COLO668 (cell line): Measurements from ENCODE around the gene SLC22A14.
"Not testable (repeated sequence)": the region's sequence is repeated elsewhere in the genome, so short reads cannot be mapped to it uniquely, and the experiment has no call there.

ENCODE experiments used
- DNase-seq: peaks from one replicate; lab custom pipeline; 2025; ENCODE audit not compliant: unreplicated experiment; lab: John Stamatoyannopoulos, UW

Gene SLC22A14

DNA sequence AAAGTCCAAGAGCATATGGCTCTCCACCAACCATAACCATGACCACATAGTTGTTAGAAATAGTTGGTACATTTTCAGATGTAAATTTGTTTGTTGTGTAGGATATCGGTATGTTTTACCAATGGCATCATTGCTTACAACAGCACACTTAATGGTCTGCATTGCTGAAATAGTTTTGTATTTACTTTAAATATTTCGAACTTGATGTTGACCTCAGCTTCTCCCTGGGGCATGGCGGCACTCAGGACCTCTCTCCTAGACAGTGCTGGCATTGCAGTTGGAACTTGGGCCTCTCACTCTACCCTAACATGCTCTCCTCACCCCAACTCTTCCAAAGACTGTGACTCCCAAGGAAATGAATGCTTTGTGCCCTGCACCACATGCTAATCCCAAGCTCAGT, 11.5 kb upstream of the SLC22A14 start:
- no peak for DNase-seq

DNA sequence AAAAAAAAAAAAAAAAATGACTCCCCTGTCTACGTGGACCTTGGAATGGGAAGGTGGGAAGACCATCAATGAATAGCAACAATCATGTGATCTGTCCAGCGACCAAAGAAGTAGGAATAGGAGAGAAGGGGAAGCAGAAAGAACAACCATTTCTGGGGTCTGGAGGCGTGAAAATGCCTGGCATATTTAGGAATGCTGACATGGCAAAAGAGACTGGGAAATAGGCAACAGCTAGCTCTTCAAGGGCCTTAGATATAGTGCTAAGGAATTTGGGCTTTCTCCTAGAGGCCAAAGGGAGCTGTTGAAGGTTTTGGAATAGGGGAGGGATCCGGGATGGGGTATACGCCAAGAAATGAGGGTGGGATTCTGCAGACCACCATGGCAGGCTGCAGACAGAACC, 10.5 kb upstream of the SLC22A14 start:
- DNase-seq = no peak

DNA sequence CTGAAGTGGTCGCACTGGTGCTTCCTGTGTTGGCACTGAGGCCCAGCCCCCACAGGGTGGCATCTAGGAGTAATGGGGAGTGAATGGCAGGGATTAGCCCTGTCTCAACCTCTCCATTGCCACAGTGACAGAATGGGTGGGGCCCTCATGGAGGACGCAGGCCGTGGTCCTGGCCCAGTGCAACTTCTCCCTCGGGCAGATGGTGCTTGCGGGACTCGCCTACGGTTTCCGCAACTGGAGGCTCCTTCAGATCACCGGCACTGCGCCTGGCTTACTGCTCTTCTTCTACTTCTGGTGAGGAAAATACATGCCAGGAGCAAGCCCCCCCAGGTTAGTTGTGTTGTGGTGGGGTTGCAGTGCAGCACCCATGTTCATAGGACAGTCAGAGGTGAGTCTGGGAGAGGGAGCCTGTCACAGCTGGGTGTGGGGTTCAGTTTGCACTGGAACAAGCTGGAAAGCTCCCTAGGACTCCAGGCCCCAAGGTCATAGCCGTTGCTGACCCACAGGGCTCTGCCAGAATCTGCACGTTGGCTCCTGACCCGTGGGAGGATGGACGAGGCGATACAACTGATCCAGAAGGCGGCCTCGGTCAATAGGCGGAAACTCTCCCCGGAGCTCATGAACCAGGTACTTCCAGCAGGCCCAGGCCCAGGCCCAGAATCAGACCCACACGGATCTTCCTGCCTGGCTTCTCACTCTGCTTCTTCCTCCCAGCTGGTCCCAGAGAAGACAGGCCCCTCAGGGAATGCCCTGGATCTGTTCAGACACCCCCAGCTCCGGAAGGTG, 7.0 kb upstream of the SLC22A14 start:
- no peak for DNase-seq

DNA sequence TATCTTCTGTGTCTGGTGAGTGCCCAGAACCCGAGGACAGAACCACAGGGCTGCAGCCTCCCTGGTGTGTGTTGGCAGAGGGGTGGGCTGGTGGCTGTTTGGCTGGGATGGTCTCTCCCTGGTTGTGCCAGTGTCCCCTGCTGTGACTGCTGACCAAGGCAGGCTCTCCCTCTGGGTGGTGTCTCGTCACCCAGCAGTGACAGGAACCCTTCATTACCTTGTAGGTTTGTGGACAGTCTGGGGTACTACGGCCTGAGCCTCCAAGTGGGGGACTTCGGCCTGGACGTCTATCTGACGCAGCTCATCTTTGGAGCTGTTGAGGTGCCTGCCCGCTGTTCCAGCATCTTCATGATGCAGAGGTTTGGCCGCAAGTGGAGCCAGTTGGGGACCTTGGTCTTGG, 6.4 kb upstream of the SLC22A14 start:
- no peak for DNase-seq

DNA sequence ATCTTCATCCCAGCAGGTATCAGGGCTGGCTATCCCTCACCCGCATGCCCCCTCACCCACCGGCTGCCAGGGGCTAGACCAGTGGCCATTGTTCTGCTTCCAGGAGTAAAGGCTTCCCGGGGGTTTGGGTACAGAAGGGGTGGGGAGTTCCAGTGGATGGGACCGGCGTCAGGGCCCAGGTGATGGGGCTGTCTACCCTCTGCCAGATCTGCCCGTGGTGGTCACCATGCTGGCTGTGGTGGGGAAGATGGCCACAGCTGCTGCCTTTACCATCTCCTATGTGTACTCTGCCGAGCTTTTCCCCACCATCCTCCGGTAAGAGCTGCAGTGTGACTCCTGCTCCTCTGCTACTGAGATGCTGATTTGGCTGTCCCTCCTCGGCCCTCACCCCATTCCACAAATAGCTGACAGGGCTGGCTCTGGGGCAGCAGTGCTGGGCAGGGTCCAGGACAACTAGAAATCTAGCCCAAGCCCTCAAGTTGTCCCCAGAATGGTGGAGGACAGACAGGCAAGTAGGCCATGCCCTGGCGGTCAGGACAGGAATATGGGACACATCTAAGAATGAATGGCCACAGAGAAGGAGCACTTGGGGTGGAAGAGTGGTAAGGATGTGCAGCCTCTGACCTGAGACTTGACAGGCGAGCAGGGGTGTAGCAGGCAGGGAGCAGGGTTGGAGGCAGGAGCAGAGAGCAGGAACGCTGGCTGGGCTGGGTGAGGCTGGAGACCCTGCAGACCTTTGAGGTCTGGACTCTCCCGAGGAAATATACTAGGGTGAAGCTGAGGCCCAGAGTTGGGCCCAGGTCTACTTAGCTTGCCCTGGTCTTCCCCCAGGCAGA, 5.8 kb upstream of the SLC22A14 start:
- DNase-seq = no peak

DNA sequence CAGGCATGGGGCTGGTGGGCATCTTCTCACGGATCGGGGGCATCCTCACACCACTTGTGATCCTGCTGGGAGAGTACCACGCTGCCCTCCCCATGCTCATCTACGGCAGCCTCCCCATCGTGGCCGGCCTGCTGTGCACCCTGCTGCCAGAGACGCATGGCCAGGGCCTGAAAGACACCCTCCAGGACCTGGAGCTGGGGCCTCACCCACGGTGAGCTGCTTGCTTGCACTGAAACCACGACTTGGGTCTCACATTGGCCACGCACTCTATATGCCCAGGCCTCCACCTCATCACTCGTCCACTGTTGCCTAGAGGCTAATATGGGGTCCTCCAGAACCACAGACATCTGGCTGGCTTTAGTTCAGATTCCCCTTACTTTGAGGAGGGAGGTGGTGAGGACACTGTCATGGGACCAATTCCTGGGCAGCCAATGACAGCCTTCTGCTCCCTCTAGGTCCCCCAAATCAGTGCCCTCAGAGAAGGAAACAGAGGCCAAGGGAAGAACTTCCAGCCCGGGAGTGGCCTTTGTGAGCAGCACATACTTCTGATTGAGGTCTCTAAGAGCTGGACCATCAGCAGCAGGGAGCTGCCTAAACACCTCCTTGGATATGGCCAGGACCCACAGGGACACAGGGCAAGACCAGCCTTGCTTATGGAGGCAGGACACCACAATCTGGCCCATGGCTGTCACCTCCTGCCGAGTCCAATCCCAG, 5.0 kb upstream of the SLC22A14 start:
- DNase-seq = no peak

DNA sequence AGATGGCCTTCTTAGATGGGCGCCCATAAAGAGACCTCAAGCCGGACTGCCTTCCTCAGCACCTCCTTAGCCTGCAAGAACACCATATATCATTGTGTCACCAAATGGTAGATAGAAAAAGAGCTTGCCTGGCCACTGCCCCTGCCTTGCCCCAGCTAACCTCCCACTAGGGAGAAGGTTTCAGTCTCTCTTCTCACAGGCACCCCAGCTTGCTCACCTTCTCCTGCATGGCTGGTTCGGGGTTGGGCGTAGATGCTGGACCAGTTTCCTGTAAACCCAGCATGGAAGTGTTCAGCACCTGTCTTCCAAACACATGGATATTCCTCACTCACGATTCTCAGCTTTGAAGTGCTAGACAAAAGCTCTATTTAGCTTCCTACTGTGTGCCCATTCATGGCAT, 3.3 kb upstream of the SLC22A14 start:
- no peak for DNase-seq

DNA sequence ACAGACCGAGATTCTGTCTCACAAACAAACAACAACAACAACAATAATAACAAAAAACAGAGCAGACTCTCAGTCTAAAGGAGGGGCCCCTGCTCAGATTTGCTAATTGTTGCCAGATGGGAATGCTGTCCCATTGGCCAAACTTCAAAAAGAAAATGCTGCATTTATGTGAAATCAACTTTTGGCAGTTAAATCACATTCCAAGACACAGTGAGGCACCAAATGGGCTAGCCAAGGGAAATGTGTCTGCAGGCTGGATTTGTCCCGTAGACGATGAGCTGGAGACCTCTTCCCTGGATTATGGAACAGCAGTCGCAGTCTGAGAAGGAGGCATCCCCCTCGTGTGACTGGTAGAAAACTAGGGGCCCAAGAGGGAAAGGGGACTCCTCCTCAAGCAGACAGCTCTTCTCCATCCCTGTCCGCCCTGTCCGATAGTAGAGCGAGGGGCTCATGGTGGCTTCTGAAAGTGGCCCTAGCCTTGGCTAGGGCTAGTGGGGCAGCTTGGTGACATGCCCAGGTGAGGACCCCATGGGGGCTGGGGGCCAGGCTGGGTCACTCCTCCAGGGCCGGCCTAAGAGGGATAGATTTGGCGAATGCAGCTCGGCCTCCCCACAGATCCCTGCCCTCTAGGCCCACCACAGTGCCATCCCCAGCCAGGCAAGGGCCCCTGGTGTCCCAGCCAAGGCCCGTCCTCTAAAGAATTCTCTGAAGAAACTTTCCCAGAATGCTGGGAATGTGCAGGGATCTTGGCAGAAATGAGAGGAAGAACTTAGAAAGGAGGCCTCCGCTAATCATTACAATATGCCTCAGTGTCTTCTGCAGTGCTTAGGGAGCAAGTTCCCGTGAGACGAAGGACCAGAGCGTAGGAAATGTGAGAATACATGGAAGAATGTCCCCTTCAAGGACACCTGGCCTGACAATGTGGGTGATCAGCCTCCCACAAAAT, 2.0 kb downstream of the SLC22A14 start:
- DNase-seq = no peak

DNA sequence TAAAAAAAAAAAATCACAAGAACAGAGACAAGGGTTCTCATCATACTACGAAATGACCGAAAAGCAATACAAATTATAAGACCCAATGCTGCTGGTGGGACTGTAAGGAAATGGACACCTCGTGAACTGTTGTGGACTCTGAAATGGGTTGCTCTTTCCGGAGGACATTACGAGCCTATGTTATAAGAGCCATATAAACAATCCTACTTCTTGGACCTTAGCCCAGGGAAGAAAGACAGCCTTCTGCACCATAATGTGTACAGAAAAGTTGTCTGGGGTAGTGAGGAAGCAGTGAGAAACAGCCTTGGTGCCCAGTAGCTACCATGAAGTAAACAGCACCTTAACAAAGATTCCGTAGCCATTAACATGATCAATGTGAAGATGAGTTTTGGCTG, 2.7 kb downstream of the SLC22A14 start:
- no peak for DNase-seq

DNA sequence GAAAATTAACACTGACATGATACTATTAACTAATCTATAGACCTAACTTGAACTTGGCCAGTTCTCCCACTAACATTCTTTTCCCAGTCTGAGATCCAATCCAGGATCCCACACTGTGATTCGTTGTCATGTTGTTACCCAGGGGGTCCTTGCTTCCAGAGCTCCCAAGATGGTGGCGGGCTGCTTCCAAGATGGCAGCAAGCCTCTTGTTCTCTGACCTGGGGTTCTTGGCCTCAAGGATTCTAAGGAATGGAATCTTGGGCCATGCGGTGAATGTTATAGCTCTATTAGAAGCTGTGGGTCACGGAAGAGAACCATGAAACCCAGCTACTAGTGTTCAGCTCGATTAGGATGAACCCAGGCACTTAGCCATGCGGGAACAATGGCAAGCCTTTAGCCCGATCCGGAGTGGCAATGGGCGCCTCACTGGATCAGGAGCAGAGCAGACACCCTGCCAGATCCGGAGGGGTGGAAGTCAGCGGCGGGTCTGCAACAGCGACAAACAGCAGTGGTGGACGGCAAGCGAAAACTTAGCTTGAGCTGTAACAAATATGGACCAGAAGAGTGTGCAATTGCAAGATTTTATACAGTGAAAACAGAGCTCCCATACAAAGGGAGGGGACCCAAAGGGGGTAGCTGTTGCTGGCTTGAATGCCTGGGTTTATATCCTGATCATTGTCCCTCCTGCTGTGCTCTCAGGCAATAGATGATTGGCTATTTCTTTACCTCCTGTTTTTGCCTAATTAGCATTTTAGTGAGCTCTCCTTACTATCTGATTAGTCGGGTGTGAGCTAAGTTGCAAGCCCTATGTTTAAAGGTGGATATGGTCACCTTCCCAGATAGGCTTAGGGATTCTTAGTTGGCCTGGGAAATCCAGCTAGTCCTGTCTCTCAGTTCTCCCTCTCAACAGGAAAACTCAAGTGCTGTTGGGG, 7.5 kb downstream of the SLC22A14 start:
- DNase-seq = not testable (repeated sequence)

DNA sequence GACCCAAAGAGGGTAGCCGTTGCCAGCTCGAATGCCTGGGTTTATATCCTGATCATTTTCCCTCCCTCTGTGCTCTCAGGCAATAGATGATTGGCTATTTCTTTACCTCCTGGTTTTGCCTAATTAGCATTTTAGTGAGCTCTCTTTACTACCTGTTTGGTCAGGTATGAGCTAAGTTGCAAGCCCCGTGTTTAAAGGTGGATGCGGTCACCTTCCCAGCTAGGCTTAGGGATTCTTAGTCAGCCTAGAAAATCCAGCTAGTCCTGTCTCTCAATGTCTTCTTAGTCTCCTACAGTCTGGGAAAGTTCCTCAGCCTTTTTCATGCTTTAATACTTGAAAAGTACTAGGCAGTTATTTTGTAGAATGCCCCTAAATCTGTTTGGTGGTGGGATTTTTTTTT, 15.0 kb downstream of the SLC22A14 start:
- DNase-seq = not testable (repeated sequence)

DNA sequence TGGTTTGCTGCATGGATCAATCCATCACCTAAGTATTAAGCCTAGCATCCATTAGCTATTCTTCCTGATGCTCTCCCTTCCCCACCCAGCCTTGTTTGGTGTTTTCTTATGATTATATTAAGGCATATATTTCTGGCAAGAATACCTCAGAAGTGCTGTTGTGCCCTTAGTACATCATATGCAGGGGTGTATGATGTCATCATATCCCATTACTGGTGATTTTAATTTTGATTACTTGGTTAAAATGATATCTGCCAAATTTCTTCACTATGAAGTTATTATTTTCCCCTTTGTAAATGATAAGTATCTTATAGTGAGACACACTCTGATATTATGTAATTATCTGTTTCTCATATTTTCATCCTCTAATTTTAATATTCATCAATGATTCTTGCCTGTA, 15.4 kb downstream of the SLC22A14 start:
- DNase-seq = no peak

DNA sequence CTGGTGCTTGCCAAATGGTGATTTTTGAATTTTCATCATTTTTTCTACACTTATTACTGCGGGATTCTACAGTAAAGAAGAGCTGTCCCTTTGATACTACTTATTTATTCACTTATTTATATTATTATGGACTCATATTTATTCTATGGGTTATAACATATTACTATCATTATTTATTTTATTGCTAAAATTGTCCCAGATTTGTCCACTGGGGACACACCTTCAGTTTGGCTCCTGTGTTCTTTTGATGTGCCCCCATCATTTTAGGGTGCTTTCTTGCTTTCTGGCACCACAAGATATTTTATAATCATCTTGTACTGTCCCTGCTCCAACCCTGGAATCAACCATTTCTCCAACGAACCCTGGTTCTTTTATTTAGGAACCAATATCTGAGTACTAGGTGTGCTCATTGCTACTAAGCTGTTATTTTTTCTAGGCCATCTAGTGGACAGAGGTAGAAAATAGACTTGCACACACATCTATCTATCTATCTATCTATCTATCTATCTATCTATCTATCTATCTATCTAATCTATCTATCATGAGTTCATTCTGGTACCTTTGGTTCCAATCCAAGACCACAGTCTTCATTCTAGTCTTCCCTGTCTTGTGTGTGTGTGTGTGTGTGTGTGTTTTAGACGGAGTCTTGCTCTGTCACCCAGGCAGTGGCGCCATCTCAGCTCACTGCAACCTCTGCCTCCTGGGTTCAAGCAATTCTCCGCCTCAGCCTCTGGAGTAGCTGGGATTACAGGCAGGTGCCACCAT, 16.0 kb downstream of the SLC22A14 start:
- DNase-seq = no peak

DNA sequence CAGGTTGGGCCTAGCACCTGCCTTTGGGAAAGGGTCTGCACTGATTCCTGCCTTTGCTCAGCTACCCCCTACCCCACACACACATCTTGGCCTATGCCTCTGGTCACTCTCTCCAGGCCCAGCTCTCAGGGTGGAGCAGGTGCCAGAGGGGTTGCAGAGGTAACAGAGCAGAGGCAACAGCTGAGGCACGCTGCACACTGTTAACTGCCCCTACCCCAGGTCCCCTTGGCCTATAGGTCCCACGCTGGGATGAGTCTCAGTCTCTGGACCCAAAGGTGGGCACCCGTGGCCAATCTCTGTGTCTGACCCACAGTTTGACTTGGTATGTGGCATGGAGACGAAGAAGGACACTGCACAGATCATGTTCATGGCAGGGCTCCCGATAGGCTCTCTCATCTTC, 24.8 kb downstream of the SLC22A14 start:
- no peak for DNase-seq

DNA sequence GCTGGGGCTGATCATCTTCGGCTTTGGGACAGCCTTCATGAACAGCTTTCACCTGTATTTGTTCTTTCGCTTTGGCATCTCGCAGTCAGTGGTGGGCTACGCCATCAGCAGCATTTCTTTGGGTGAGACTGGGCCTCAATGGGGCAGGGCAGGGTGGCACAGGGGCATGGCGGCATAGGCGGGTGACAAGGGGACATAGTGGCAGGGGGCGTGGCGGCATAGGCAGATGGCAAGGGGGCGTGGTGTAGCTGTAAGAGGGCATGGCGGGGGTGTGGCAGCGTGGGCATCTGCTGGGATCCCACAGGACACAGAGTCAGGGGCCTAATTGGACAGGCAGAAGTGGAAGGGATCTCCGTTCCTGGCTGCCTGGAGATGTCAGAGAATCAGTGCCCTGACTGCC, 25.5 kb downstream of the SLC22A14 start:
- no peak for DNase-seq

DNA sequence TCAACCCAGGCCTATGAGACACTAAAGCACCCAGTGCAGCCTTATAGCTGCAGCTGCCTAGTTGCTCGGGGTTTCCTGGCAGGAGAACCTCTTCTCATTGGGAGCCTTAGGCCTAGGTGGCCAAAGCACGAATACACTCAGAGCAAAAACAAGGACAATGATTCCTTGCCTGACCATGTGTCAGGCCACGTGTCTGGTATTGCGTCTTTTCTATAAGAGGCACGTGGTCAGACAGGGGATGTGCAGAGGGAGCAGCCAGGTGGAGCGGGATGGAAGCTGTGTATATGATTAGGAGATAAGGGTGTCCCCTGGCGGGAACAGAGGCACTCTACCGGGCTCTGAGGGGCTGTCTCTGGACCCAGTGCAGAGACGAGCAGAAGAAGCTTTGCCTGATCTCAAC, 26.4 kb downstream of the SLC22A14 start:
- DNase-seq = no peak

DNA sequence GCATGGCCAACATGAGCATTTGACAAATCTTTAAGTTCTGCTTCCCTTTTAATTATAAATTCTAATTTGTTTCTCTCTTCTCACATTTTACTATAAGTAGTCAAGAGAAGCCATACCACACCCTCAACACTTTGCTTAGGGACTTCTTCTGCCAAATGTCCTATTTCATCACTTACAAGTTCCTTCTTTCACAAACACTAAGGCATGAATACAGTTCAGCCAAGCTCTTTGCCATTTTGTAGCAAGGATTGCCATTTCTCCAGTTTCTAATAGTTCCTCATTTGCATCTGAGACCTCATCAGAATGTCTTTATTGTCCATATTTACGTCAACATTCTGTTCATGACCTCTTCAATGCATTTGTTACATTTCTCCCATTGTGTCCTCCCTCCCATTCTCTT, 29.4 kb downstream of the SLC22A14 start:
- no peak for DNase-seq

DNA sequence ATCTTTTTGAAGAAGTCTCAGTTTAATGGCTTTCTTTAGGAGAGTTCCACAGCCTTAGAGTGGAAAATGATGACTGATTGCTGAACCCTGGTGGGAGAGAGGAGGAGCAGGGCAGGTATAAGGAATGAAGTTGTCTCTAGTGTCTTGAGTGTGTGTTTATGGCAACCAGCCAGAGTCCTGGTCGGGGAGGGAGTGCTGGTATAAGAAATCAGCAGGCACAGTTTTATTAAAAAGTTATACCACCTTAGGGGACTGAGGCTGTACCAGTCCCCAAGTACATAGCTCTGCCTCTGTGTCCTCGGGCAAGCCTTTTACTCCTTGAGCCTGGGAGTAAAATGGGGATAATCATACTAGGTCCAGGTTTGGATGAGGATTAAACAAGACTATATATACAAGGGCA, 29.8 kb downstream of the SLC22A14 start:
- no peak for DNase-seq

DNA sequence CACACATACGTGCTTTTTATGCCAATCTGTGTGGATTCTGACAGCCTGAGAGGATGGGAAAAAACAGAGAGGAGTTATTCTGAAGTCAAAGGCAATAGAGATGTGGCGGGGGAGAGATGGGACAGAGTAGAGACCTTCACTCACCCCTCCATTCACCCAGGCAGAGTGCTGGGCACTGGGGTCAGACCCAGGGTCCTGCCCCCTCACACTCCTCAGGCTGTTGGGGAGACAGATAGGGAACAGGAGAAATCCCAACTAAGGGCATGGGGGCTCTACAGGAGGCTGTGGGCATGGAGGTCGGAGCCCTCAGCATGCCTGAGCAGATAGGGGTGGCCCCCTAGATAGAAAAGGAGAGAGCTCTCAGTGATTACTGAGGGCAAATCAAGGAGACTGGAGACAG, 30.3 kb downstream of the SLC22A14 start:
- DNase-seq = no peak
